Astrocyte of the cerebellum (primary cell): ENCODE data around the gene ZNF280B.
"Not testable (repeated sequence)": the region's sequence is repeated elsewhere in the genome, so short reads cannot be mapped to it uniquely, and the experiment has no call there.

Experiments used
- DNase-seq: peaks from one replicate; pipeline ENCODE4 v3.0.0-alpha.2; 2011; ENCODE audit warnings: low read depth
- H3K4me3 ChIP-seq: 2 replicates; pipeline ENCODE4 v1.5.1; 2011; ENCODE audit warnings: mild to moderate bottlenecking, low read depth, low read length, moderate library complexity
- in situ Hi-C: cut with HindIII; loops from 2 replicates; pipeline ENCODE4 v1.10.0; 2017; ENCODE audit warnings: low sequenced_read_pairs
- TF ChIP-seq, protein P1 (sequence below): IDR thresholded peaks from 2 replicates; pipeline ENCODE4 v1.5.1; 2012; ENCODE audit warnings: low read length, low read depth, moderate library complexity, mild to moderate bottlenecking; ENCODE audit errors: missing control alignments

Gene ZNF280B

DNA sequence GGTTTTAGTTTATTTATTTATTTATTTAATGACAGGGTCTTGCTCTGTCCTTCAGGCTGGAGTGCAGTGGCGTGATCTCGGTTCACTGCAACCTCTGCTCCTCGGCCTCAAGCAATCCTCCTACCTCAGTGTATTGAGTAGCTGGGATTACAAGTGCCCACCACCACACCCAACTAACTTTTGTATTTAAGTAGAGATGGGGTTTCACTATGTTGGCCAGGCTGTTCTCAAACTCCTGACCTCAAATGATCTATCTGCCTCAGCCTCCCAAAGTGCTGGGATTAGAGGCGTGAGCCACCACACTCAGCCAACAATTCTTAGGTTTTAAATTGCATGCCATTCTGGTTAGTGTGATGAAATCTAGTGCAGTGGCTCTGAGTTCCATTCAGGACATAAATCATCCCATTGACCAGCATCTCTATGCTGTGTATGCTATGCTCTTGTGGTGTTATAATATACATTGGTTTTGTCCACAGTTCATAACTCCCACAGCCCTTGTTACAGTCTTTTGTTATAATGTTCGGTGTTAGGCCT lies 28.5 kb downstream of the ZNF280B start:
- TF ChIP-seq, protein P1, sequence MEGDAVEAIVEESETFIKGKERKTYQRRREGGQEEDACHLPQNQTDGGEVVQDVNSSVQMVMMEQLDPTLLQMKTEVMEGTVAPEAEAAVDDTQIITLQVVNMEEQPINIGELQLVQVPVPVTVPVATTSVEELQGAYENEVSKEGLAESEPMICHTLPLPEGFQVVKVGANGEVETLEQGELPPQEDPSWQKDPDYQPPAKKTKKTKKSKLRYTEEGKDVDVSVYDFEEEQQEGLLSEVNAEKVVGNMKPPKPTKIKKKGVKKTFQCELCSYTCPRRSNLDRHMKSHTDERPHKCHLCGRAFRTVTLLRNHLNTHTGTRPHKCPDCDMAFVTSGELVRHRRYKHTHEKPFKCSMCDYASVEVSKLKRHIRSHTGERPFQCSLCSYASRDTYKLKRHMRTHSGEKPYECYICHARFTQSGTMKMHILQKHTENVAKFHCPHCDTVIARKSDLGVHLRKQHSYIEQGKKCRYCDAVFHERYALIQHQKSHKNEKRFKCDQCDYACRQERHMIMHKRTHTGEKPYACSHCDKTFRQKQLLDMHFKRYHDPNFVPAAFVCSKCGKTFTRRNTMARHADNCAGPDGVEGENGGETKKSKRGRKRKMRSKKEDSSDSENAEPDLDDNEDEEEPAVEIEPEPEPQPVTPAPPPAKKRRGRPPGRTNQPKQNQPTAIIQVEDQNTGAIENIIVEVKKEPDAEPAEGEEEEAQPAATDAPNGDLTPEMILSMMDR: no peak
- no peak for DNase-seq
- in situ Hi-C loops: no loop called here

DNA sequence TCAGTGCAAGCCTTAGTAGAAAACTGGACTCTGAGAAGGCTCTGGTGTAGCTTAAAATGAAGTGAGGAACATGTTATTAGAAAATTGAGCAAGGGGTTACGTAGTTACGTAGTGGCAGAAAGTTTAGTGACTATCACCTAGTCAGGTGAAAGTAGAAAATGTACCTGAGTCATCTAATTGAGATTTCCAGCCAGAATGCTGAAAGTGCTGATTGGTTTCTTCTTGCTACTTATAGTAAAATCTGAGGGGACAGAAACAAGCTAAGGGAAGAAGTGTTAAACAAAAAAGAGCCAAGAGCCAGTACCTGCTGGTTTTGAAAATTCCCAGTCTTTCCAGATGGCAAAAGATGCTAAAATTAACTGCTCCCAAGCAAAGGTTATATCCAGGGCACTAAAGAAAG lies 29.4 kb downstream of the ZNF280B start:
- no peak for DNase-seq
- no peak overlapping the region for H3K4me3 ChIP-seq
- in situ Hi-C loops: no loop called here
- TF ChIP-seq, protein P1: no peak

More for the DNA sequence above, 28.5 kb downstream of the ZNF280B start:
- no peak overlapping the region for H3K4me3 ChIP-seq

DNA sequence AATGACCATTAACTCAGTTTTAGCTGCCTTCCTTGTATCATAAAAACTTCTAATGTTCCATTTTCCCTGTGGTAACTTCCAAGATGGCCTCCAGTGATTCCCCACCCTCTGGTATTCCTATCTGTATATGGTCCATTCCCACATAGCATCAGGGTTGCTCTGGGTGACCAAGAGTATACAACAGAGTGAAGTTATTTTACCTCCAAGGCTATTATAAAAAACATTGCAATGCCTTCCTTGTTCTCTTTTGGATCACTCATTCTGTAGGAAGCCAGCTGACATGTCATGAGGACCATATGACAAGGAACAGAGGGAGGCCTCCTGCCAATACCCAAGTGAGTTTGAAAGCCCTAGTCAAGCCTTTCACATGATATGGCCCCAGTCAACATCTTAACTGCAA lies 30.1 kb downstream of the ZNF280B start:
- in situ Hi-C loops: no loop called here
- TF ChIP-seq, protein P1: no peak
- H3K4me3 ChIP-seq: no peak overlapping the region

DNA sequence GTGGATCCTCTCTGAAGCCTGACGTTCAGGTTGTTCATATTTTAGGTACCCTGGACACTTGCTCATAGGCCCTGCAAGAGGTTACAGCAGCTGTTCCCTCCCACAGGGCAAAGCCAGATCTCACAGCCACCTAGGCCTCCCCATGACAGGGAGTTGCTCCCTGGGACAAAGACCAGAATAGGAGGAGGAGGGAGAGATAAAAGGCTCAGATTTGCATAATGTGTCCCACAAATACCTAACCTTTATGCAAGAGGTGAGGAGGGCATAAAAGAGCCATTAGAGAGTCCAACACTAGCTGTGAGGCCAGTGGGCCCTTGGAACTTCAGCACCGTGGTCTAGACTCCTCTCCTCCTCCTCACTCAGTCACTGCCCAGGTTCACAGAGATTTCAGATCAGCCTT lies 33.8 kb downstream of the ZNF280B start:
- no peak overlapping the region for H3K4me3 ChIP-seq
- TF ChIP-seq, protein P1: no peak
- in situ Hi-C loops: no loop called here

More for the DNA sequence above, 30.1 kb downstream of the ZNF280B start:
- no peak for DNase-seq

DNA sequence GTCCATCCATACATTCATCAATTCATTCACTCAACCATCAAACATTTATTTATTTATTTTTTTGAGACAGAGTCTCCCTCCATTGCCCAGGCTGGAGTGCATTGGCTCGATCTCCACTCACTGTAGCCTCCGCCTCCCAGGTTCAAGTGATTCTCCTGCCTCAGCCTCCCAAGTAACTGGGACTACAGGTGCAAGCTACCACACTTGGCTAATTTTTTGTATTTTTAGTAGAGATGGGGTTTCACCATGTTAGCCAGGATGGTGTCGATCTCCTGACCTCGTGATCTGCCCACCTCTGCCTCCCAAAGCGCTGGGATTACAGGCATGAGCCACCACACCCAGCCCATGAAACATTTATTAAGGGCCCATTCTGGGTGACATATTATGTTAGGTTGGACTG lies 37.4 kb downstream of the ZNF280B start:
- in situ Hi-C loops, DNase-seq, H3K4me3 ChIP-seq: not testable (repeated sequence)

More for the DNA sequence above, 33.8 kb downstream of the ZNF280B start:
- DNase-seq: no peak

DNA sequence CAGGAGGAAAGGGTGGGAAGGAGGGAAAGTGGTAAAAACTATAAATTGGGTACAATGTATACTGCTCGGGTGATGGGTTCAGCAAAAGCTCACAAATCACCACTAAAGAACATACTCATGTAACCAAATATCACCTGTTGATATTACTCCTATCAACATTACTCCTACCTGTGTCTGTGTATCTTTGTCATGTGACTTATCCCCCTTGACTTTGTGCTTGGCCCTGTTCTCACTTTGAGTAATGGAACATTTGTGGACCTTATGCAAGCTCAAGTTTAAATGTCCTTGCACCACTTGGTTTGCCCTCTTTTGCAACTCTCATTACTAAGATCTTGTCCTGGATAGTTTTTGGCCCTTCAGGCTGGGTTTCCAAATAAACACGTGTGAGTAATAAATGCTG lies 39.0 kb downstream of the ZNF280B start:
- TF ChIP-seq, protein P1: no peak
- in situ Hi-C loops: no loop called here
- no peak overlapping the region for H3K4me3 ChIP-seq

DNA sequence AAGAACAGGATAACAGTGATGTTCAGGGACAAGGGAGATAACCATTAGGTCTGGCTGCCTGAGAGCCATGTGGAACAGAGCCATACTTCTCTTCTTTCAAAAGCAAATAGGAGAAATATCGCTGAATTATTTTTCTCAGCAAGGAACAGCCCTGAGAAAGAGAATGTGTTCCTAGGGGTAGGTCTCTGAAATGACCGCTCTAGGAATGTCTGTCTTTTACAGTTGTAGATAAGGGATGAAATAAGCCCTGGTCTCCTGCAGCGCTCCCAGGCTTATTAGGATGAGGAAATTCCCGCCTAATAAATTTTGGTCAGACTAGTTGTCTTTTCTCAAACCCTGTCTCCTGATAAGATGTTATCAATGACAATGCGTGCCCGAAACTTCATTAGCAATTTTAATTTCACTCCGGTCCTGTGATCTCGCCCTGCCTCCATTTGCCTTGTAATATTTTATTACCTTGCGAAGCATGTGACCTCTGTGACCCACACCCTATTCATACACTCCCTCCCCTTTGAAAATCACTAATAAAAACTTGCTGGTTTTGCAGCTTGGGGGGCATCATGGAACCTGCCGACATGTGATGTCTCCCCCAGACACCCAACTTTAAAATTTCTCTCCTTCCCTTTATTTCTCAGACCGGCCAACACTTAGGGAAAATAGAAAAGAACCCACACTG lies 39.6 kb downstream of the ZNF280B start:
- in situ Hi-C loops, DNase-seq, H3K4me3 ChIP-seq: not testable (repeated sequence)

More for the DNA sequence above, 39.0 kb downstream of the ZNF280B start:
- no peak for DNase-seq
